ENCODE measurements around the gene RUBCNL. TPM values are rescaled to one million over a fixed set of nuclear protein-coding genes. Genes with fewer than 3 reads are reported as not detected.
"Not testable (repeated sequence)": the region's sequence is repeated elsewhere in the genome, so short reads cannot be mapped to it uniquely, and the experiment has no call there.

Gene RUBCNL
- total RNA-seq (1 to 10 TPM in 2 of 6 donors, under 1 TPM in 4; 0.46 to 3.2 (median 0.68) TPM), polyA plus RNA-seq (1 to 10 TPM in 1 of 2 donors, under 1 TPM in 1; 0.91 to 1.2 TPM)

GRCh38 chr13:46387064-46387851, at the start of gene RUBCNL:
TSS of gene RUBCNL (minus strand) at chr13:46387252. CDS start at chr13:46372475, 14,777 bp downstream.
- 2% methylated on average over 53 to 70 of the region's 70 CpGs for WGBS, 2 donors
- ATAC-seq (peak; percentile 27 to 71 (median 60)), DNase-seq (peak in 5 of 6 donors; percentile 10 to 70 (median 32)), FAIRE-seq (no peak)
- Histone ChIP-seq H3K36me3 (no peaks in the 10 kb centered on the region), H3K4me1 (peaks cover 0 to 7% (median 3%) of the 10 kb centered on the region in 3 donors), H3K27ac (peak within 1 kb of the TSS in 1 of 4 donors; percentile 37), H3K9me3 (no peaks in the 10 kb centered on the region), H3K4me3 (peak within 1 kb of the TSS; percentile 31 to 52 (median 34)), H3K27me3 (peaks cover 0 to 4% (median 2%) of the 10 kb centered on the region in 4 donors)
- intact Hi-C loops (cut with DNase I), result no loop called here
- TF ChIP-seq CTCF (IDR thresholded peaks at IDR 0.05), result no peak

GRCh38 chr13:46429558-46429957, 42.5 kb upstream of the RUBCNL start:
- WGBS, 2 donors, result 92% methylated on average over 2 of the region's 2 CpGs
- H3K9me3 ChIP-seq; H3K36me3 ChIP-seq; FAIRE-seq; H3K27me3 ChIP-seq; DNase-seq; ATAC-seq; H3K4me3 ChIP-seq; H3K27ac ChIP-seq; intact Hi-C loops (cut with DNase I); H3K4me1 ChIP-seq: not testable (repeated sequence)

- no peaks in the 10 kb centered on the region for H3K27me3 ChIP-seq
- no peak for DNase-seq
- FAIRE-seq, result no peak
- no peak for TF ChIP-seq CTCF (IDR thresholded peaks at IDR 0.05)
- no peak for ATAC-seq
- H3K27ac ChIP-seq, result no peak overlapping the region
- no peaks in the 10 kb centered on the region for H3K4me1 ChIP-seq
- H3K36me3 ChIP-seq, result no peaks in the 10 kb centered on the region
- H3K9me3 ChIP-seq, result no peaks in the 10 kb centered on the region
- intact Hi-C loops (cut with DNase I), result no loop called here
- no peak overlapping the region for H3K4me3 ChIP-seq
Observed at GRCh38 chr13:46405457-46405856, 18.4 kb upstream of the RUBCNL start.

GRCh38 chr13:46404733-46405100, 17.7 kb upstream of the RUBCNL start:
- TF ChIP-seq CTCF (IDR thresholded peaks at IDR 0.05), result no peak
- Histone ChIP-seq H3K4me1 (no peaks in the 10 kb centered on the region), H3K27ac (peak overlapping the region in 1 of 4 donors; percentile 16), H3K9me3 (no peaks in the 10 kb centered on the region), H3K4me3 (no peak overlapping the region), H3K36me3 (no peaks in the 10 kb centered on the region), H3K27me3 (no peaks in the 10 kb centered on the region)
- 75 to 91% methylated on average over 1 of the region's 1 CpG for WGBS, 2 donors
- ATAC-seq, result peak in 2 of 4 donors; percentile 22 to 26
- FAIRE-seq, result no peak
- intact Hi-C loops (cut with DNase I), result no loop called here
- no peak for DNase-seq

- WGBS, 2 donors, result 78 to 87% methylated on average over 8 of the region's 8 CpGs
- Histone ChIP-seq H3K9me3 (no peaks in the 10 kb centered on the region), H3K27ac (peak overlapping the region in 1 of 4 donors; percentile 16), H3K4me3 (no peak overlapping the region), H3K36me3 (no peaks in the 10 kb centered on the region), H3K4me1 (no peaks in the 10 kb centered on the region), H3K27me3 (no peaks in the 10 kb centered on the region)
- no peak for FAIRE-seq
- intact Hi-C loops (cut with DNase I), result no loop called here
- TF ChIP-seq CTCF (IDR thresholded peaks at IDR 0.05), result no peak
- ATAC-seq, result peak in 2 of 4 donors; percentile 67 to 82
- no peak for DNase-seq
Observed at GRCh38 chr13:46403851-46404732, 17.0 kb upstream of the RUBCNL start.

Data from pancreas (tissue), 10 donors.